ENCODE results near the gene ZNF138.
A peak's percentile ranks its signal among the peaks of the same experiment; 100 is the strongest.
"Not testable (repeated sequence)": the region's sequence is repeated elsewhere in the genome, so short reads cannot be mapped to it uniquely, and the experiment has no call there.

Gene ZNF138

GRCh38 chr7:64794171-64794844 is at the start of gene ZNF138:
Gene ZNF138, plus strand, starts transcription at chr7:64794428. Its CDS starts 141 bp downstream, at chr7:64794569.
- DNase-seq: peak; percentile 93
- H3K9me3 Mint-ChIP-seq: no peaks in the 10 kb centered on the region
- peaks cover 12 to 19% of the 10 kb centered on the region in 2 donors for H3K4me1 Mint-ChIP-seq
- peak within 1 kb of the TSS; percentile 99 to 100 for H3K4me3 Mint-ChIP-seq
- H3K27me3 Mint-ChIP-seq: no peaks in the 10 kb centered on the region
- peak; percentile 99 for ATAC-seq (replicated peaks)
- H3K27ac Mint-ChIP-seq: peak within 1 kb of the TSS; percentile 100
- peaks cover 12 to 22% of the 10 kb centered on the region in 2 donors for H3K36me3 Mint-ChIP-seq

GRCh38 chr7:64744680-64745079 is 49.5 kb upstream of the ZNF138 start:
- Mint-ChIP-seq H3K27ac (no peak overlapping the region), H3K4me3 (no peak overlapping the region), H3K36me3 (no peaks in the 10 kb centered on the region), H3K4me1 (no peaks in the 10 kb centered on the region), H3K27me3 (no peaks in the 10 kb centered on the region), H3K9me3 (peaks cover 5 to 7% of the 10 kb centered on the region in 2 donors)
- ATAC-seq (replicated peaks) (no peak), DNase-seq (no peak)

- DNase-seq (no peak), ATAC-seq (replicated peaks) (no peak)
- H3K27ac Mint-ChIP-seq: no peak overlapping the region
- H3K27me3 Mint-ChIP-seq: no peaks in the 10 kb centered on the region
- no peak overlapping the region for H3K4me3 Mint-ChIP-seq
- H3K36me3 Mint-ChIP-seq: no peaks in the 10 kb centered on the region
- peaks cover 5 to 7% of the 10 kb centered on the region in 2 donors for H3K9me3 Mint-ChIP-seq
- no peaks in the 10 kb centered on the region for H3K4me1 Mint-ChIP-seq
These were observed 46.4 kb upstream of the ZNF138 start for GRCh38 chr7:64747802-64748201.

GRCh38 chr7:64753032-64753431 is 41.2 kb upstream of the ZNF138 start:
- H3K27ac Mint-ChIP-seq: no peak overlapping the region
- no peak overlapping the region for H3K4me3 Mint-ChIP-seq
- no peaks in the 10 kb centered on the region for H3K27me3 Mint-ChIP-seq
- H3K9me3 Mint-ChIP-seq: peaks cover 0 to 1% of the 10 kb centered on the region in 2 donors
- DNase-seq (no peak), ATAC-seq (replicated peaks) (no peak)
- no peaks in the 10 kb centered on the region for H3K36me3 Mint-ChIP-seq
- no peaks in the 10 kb centered on the region for H3K4me1 Mint-ChIP-seq

GRCh38 chr7:64755865-64756264 is 38.4 kb upstream of the ZNF138 start:
- H3K9me3 Mint-ChIP-seq: no peaks in the 10 kb centered on the region
- no peaks in the 10 kb centered on the region for H3K36me3 Mint-ChIP-seq
- no peak overlapping the region for H3K27ac Mint-ChIP-seq
- H3K27me3 Mint-ChIP-seq: no peaks in the 10 kb centered on the region
- H3K4me3 Mint-ChIP-seq: no peak overlapping the region
- DNase-seq: no peak
- no peaks in the 10 kb centered on the region for H3K4me1 Mint-ChIP-seq
- no peak for ATAC-seq (replicated peaks)

- ATAC-seq (replicated peaks): no peak
- DNase-seq: no peak
- Mint-ChIP-seq H3K36me3 (no peaks in the 10 kb centered on the region), H3K4me3 (no peak overlapping the region), H3K27me3 (no peaks in the 10 kb centered on the region), H3K4me1 (no peaks in the 10 kb centered on the region), H3K9me3 (no peaks in the 10 kb centered on the region), H3K27ac (no peak overlapping the region)
These were observed 36.1 kb upstream of the ZNF138 start for GRCh38 chr7:64758151-64758550.

GRCh38 chr7:64768824-64769223 is 25.4 kb upstream of the ZNF138 start:
- H3K4me1 Mint-ChIP-seq: no peaks in the 10 kb centered on the region
- no peak overlapping the region for H3K27ac Mint-ChIP-seq
- no peaks in the 10 kb centered on the region for H3K27me3 Mint-ChIP-seq
- ATAC-seq (replicated peaks) (no peak), DNase-seq (no peak)
- H3K36me3 Mint-ChIP-seq: no peaks in the 10 kb centered on the region
- no peak overlapping the region for H3K4me3 Mint-ChIP-seq
- peaks cover 0 to 2% of the 10 kb centered on the region in 2 donors for H3K9me3 Mint-ChIP-seq

- peaks cover 3 to 4% of the 10 kb centered on the region in 2 donors for H3K36me3 Mint-ChIP-seq
- H3K4me1 Mint-ChIP-seq: peaks cover 3 to 10% of the 10 kb centered on the region in 2 donors
- no peak overlapping the region for H3K27ac Mint-ChIP-seq
- no peak overlapping the region for H3K4me3 Mint-ChIP-seq
- H3K9me3 Mint-ChIP-seq: peaks cover 4 to 7% of the 10 kb centered on the region in 2 donors
- DNase-seq: no peak
- no peaks in the 10 kb centered on the region for H3K27me3 Mint-ChIP-seq
- peak; percentile 48 to 51 for ATAC-seq (replicated peaks)
These were observed 19.9 kb upstream of the ZNF138 start for GRCh38 chr7:64774204-64774842.

- peaks cover 3 to 10% of the 10 kb centered on the region in 2 donors for H3K4me1 Mint-ChIP-seq
- peaks cover 3 to 4% of the 10 kb centered on the region in 2 donors for H3K36me3 Mint-ChIP-seq
- H3K27ac Mint-ChIP-seq: no peak overlapping the region
- no peaks in the 10 kb centered on the region for H3K27me3 Mint-ChIP-seq
- peaks cover 4 to 7% of the 10 kb centered on the region in 2 donors for H3K9me3 Mint-ChIP-seq
- DNase-seq (no peak), ATAC-seq (replicated peaks) (no peak)
- no peak overlapping the region for H3K4me3 Mint-ChIP-seq
These were observed 18.9 kb upstream of the ZNF138 start for GRCh38 chr7:64775289-64775688.

GRCh38 chr7:64784842-64785241 is 9.4 kb upstream of the ZNF138 start:
- not testable (repeated sequence) for H3K4me3 Mint-ChIP-seq; H3K27ac Mint-ChIP-seq; H3K4me1 Mint-ChIP-seq; H3K36me3 Mint-ChIP-seq; H3K9me3 Mint-ChIP-seq; DNase-seq; ATAC-seq (replicated peaks)
- H3K27me3 Mint-ChIP-seq: peaks cover 7 to 20% of the 10 kb centered on the region in 2 donors

GRCh38 chr7:64787295-64787694 is 6.9 kb upstream of the ZNF138 start:
- ATAC-seq (replicated peaks) (no peak), DNase-seq (no peak)
- no peak overlapping the region for H3K27ac Mint-ChIP-seq
- H3K4me3 Mint-ChIP-seq: no peak overlapping the region
- H3K27me3 Mint-ChIP-seq: peaks cover 7 to 13% of the 10 kb centered on the region in 2 donors
- H3K36me3 Mint-ChIP-seq: no peaks in the 10 kb centered on the region
- H3K4me1 Mint-ChIP-seq: no peaks in the 10 kb centered on the region
- H3K9me3 Mint-ChIP-seq: no peaks in the 10 kb centered on the region

- not testable (repeated sequence) for H3K4me1 Mint-ChIP-seq; H3K27ac Mint-ChIP-seq; H3K36me3 Mint-ChIP-seq; DNase-seq; H3K9me3 Mint-ChIP-seq; ATAC-seq (replicated peaks); H3K4me3 Mint-ChIP-seq
- H3K27me3 Mint-ChIP-seq: peaks cover 7 to 13% of the 10 kb centered on the region in 2 donors
These were observed 5.0 kb upstream of the ZNF138 start for GRCh38 chr7:64789241-64789640.

GRCh38 chr7:64793106-64793755 is 997 bp upstream of the ZNF138 start:
- ATAC-seq (replicated peaks) (no peak), DNase-seq (no peak)
- no peaks in the 10 kb centered on the region for H3K9me3 Mint-ChIP-seq
- H3K27ac Mint-ChIP-seq: no peak overlapping the region
- H3K4me1 Mint-ChIP-seq: peaks cover 12 to 19% of the 10 kb centered on the region in 2 donors
- no peaks in the 10 kb centered on the region for H3K27me3 Mint-ChIP-seq
- peak overlapping the region in 1 of 2 donors; percentile 32 for H3K4me3 Mint-ChIP-seq
- peaks cover 4 to 14% of the 10 kb centered on the region in 2 donors for H3K36me3 Mint-ChIP-seq

- ATAC-seq (replicated peaks): no peak
- Mint-ChIP-seq H3K9me3 (no peaks in the 10 kb centered on the region), H3K27ac (peak overlapping the region; percentile 51), H3K27me3 (no peaks in the 10 kb centered on the region), H3K36me3 (peaks cover 20 to 29% of the 10 kb centered on the region in 2 donors), H3K4me1 (peaks cover 12 to 23% of the 10 kb centered on the region in 2 donors), H3K4me3 (peak overlapping the region; percentile 99 to 100)
- no peak for DNase-seq
These were observed 948 bp downstream of the ZNF138 start for GRCh38 chr7:64795176-64795575.
